A673 (cell line): ENCODE data around the gene ZBED1. TPM values are rescaled to one million over a fixed set of nuclear protein-coding genes. Genes with fewer than 3 reads are reported as not detected.
"Not testable (repeated sequence)": the region's sequence is repeated elsewhere in the genome, so short reads cannot be mapped to it uniquely, and the experiment has no call there.

ENCODE experiments used
- BruUV-seq: library from RNA; stranded (reverse); fragments of 400-500 nt; replicated peaks from 2 replicates; lab custom pipeline; 2021; lab: Mats Ljungman, UMichigan
- CTCF ChIA-PET: fragments of 300-600 bp; sonication (Branson Sonifier 250); formaldehyde crosslinking; loops from one replicate; lab custom pipeline; 2022; ENCODE audit warnings: antibody characterized with exemption; lab: Charles Lee
- POLR2A ChIA-PET: fragments of 300-600 bp; sonication (Branson Sonifier 250); formaldehyde crosslinking; loops from one replicate; lab custom pipeline; 2022; ENCODE audit warnings: antibody characterized with exemption; ENCODE audit not compliant: low non-redundant PET; lab: Charles Lee
- DNase-seq: peaks from one replicate; pipeline ENCODE4 v3.0.0-alpha.2; 2015; ENCODE audit warnings: low spot score
- H3K27ac ChIP-seq: fragments of 200-600 bp; sonication (generic); 2 replicates; pipeline ENCODE4 v1.5.1; 2016; ENCODE audit warnings: mixed run types, low read depth, mild to moderate bottlenecking, mixed read lengths, antibody characterized with exemption, low read length; ENCODE audit not compliant: poor library complexity, severe bottlenecking
- H3K27me3 ChIP-seq: fragments of 200-600 bp; sonication (generic); replicated peaks from 2 replicates; pipeline ENCODE4 v1.6.1; 2017; ENCODE audit warnings: mixed run types, low read depth, mild to moderate bottlenecking, mixed read lengths, antibody characterized with exemption, low read length; ENCODE audit not compliant: insufficient read depth, poor library complexity
- H3K36me3 ChIP-seq: fragments of 200-600 bp; sonication (generic); 2 replicates; pipeline ENCODE4 v1.6.1; 2016; ENCODE audit warnings: mixed run types, mild to moderate bottlenecking, mixed read lengths, antibody characterized with exemption, low read length; ENCODE audit not compliant: insufficient read depth, poor library complexity, severe bottlenecking
- H3K4me1 ChIP-seq: fragments of 200-600 bp; sonication (generic); 2 replicates; pipeline ENCODE4 v1.6.1; 2017; ENCODE audit warnings: mixed run types, mild to moderate bottlenecking, mixed read lengths, antibody characterized with exemption, low read length; ENCODE audit not compliant: insufficient read depth, poor library complexity, severe bottlenecking
- H3K4me3 ChIP-seq: fragments of 200-600 bp; sonication (generic); 2 replicates; pipeline ENCODE4 v1.5.1; 2016; ENCODE audit warnings: low read depth, mixed run types, mild to moderate bottlenecking, mixed read lengths, low read length; ENCODE audit not compliant: poor library complexity, severe bottlenecking
- H3K9me3 ChIP-seq: fragments of 200-600 bp; sonication (generic); 2 replicates; pipeline ENCODE4 v1.6.1; 2016; ENCODE audit warnings: mixed run types, low read depth, mild to moderate bottlenecking, mixed read lengths, antibody characterized with exemption, low read length; ENCODE audit not compliant: poor library complexity, severe bottlenecking
- CTCF ChIP-seq: fragments of 300-800, 200-600 bp; sonication (generic); conservative IDR thresholded peaks from 2 replicates; pipeline ENCODE4 v1.5.1; 2017; ENCODE audit warnings: low read depth, mild to moderate bottlenecking, antibody characterized with exemption, low read length, moderate library complexity, mixed read lengths
- EZH2 ChIP-seq: fragments of 200-600 bp; sonication (generic); IDR thresholded peaks from 2 replicates; pipeline ENCODE4 v1.6.1; 2017; ENCODE audit warnings: borderline replicate concordance, low read depth, mild to moderate bottlenecking, mixed read lengths, antibody characterized with exemption, low read length; ENCODE audit not compliant: poor library complexity, severe bottlenecking
- intact Hi-C: fragments of 100-400 bp; cut with micrococcal nuclease; formaldehyde crosslinking; loops from one replicate; pipeline ENCODE4 v1.10.0; 2022; ENCODE audit not compliant: unreplicated experiment
- total RNA-seq: library from RNA; stranded (reverse); gene quantifications from 2 replicates; pipeline ENCODE4 v1.2.3, GENCODE V29; 2021

Gene ZBED1
- total RNA-seq, 1 experiment from 2014 or later = 37.6 TPM

- no peak for TF ChIP-seq CTCF
- TF ChIP-seq EZH2 = no peak
- no peaks in the 10 kb centered on the region for H3K27me3 ChIP-seq
- intact Hi-C loops = no loop called here
- peaks cover 5% of the 10 kb centered on the region for H3K4me1 ChIP-seq
- POLR2A ChIA-PET = no interaction called here
- BruUV-seq = no TSS peak
- CTCF ChIA-PET = no interaction called here
- no peak for DNase-seq
- H3K4me3 ChIP-seq = no peak overlapping the region
- no peaks in the 10 kb centered on the region for H3K9me3 ChIP-seq
- no peak overlapping the region for H3K27ac ChIP-seq
- no peaks in the 10 kb centered on the region for H3K36me3 ChIP-seq
Observed at GRCh38 chrX:2461711-2462016, 39.1 kb downstream of the ZBED1 start.

- H3K36me3 ChIP-seq, H3K9me3 ChIP-seq, CTCF ChIA-PET, intact Hi-C loops, H3K27me3 ChIP-seq, POLR2A ChIA-PET, H3K4me1 ChIP-seq, BruUV-seq, H3K4me3 ChIP-seq, H3K27ac ChIP-seq, DNase-seq: not testable (repeated sequence)
Observed at GRCh38 chrX:2460821-2461710, 39.7 kb downstream of the ZBED1 start.

- CTCF ChIA-PET, BruUV-seq, DNase-seq, H3K4me3 ChIP-seq, intact Hi-C loops, H3K27me3 ChIP-seq, H3K9me3 ChIP-seq, POLR2A ChIA-PET, H3K4me1 ChIP-seq, H3K36me3 ChIP-seq, H3K27ac ChIP-seq: not testable (repeated sequence)
Observed at GRCh38 chrX:2460048-2460447, 40.7 kb downstream of the ZBED1 start.

- H3K4me1 ChIP-seq = peaks cover 5% of the 10 kb centered on the region
- no peaks in the 10 kb centered on the region for H3K9me3 ChIP-seq
- no peak for TF ChIP-seq CTCF
- H3K27ac ChIP-seq = no peak overlapping the region
- no peak overlapping the region for H3K4me3 ChIP-seq
- ChIA-PET POLR2A (no interaction called here), CTCF (no interaction called here)
- intact Hi-C loops = no loop called here
- no TSS peak for BruUV-seq
- no peaks in the 10 kb centered on the region for H3K36me3 ChIP-seq
- DNase-seq = no peak
- no peaks in the 10 kb centered on the region for H3K27me3 ChIP-seq
Observed at GRCh38 chrX:2458309-2458708, 42.5 kb downstream of the ZBED1 start.
